Measurements from ENCODE around the gene SLC25A33.
A peak's percentile ranks its signal among the peaks of the same experiment; 100 is the strongest.
"Not testable (repeated sequence)": the region's sequence is repeated elsewhere in the genome, so short reads cannot be mapped to it uniquely, and the experiment has no call there.

SLC25A33 gene

GRCh38 chr1:9615316-9616063 lies 76.2 kb downstream of the SLC25A33 start:
- TF ChIP-seq CTCF (IDR thresholded peaks at IDR 0.05; ENCODE audit: low read depth, low read length) = peak; percentile 84
- no peak overlapping the region for H3K4me3 ChIP-seq (ENCODE audit: low read depth, low read length)
- peak; percentile 22 for DNase-seq (ENCODE audit: low read depth, low spot score)
- in situ Hi-C loops (cut with HindIII; ENCODE audit: low sequenced_read_pairs) = no loop called here

- in situ Hi-C loops (cut with HindIII; ENCODE audit: low sequenced_read_pairs) = no loop called here
- TF ChIP-seq CTCF (IDR thresholded peaks at IDR 0.05; ENCODE audit: low read depth, low read length) = no peak
- no peak for DNase-seq (ENCODE audit: low read depth, low spot score)
- no peak overlapping the region for H3K4me3 ChIP-seq (ENCODE audit: low read depth, low read length)
Observed at GRCh38 chr1:9618909-9619679, 79.8 kb downstream of the SLC25A33 start.

- in situ Hi-C loops (cut with HindIII; ENCODE audit: low sequenced_read_pairs) = no loop called here
- no peak overlapping the region for H3K4me3 ChIP-seq (ENCODE audit: low read depth, low read length)
- no peak for TF ChIP-seq CTCF (IDR thresholded peaks at IDR 0.05; ENCODE audit: low read depth, low read length)
- no peak for DNase-seq (ENCODE audit: low read depth, low spot score)
Observed at GRCh38 chr1:9621032-9621431, 81.8 kb downstream of the SLC25A33 start.

GRCh38 chr1:9624081-9624480 lies 84.8 kb downstream of the SLC25A33 start:
- DNase-seq (ENCODE audit: low read depth, low spot score) = no peak
- in situ Hi-C loops (cut with HindIII; ENCODE audit: low sequenced_read_pairs) = no loop called here
- no peak for TF ChIP-seq CTCF (IDR thresholded peaks at IDR 0.05; ENCODE audit: low read depth, low read length)

DNA sequence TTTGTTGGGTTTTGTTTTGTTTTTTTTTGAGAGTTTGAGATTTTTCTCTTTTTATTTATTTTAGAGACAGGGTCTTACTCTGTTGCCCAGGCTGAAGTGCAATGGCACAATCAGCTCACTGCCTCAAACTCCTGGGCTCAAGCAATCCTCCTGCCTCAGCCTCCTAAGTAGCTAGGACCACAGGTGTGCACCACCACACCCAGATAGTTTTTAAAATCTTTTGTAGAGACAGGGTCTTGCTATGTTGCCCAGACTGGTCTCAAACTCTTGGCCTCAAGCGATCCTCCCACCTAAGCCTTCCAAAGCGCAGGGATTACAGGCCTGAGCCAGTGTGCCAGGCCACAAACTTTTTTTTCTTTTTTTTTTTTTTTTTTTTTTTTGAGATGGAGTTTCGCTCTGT lies 85.8 kb downstream of the SLC25A33 start:
- DNase-seq (ENCODE audit: low read depth, low spot score); H3K4me3 ChIP-seq (ENCODE audit: low read depth, low read length); in situ Hi-C loops (cut with HindIII; ENCODE audit: low sequenced_read_pairs): not testable (repeated sequence)

More at GRCh38 chr1:9624081-9624480, 84.8 kb downstream of the SLC25A33 start:
- no peak overlapping the region for H3K4me3 ChIP-seq (ENCODE audit: low read depth, low read length)

- no peak overlapping the region for H3K4me3 ChIP-seq (ENCODE audit: low read depth, low read length)
- in situ Hi-C loops (cut with HindIII; ENCODE audit: low sequenced_read_pairs) = no loop called here
- no peak for DNase-seq (ENCODE audit: low read depth, low spot score)
- TF ChIP-seq CTCF (IDR thresholded peaks at IDR 0.05; ENCODE audit: low read depth, low read length) = no peak
Observed at GRCh38 chr1:9626201-9626608, 86.9 kb downstream of the SLC25A33 start.

Measured in astrocyte of the spinal cord (primary cell).